ENCODE measurements around the gene CGB2.

DNA sequence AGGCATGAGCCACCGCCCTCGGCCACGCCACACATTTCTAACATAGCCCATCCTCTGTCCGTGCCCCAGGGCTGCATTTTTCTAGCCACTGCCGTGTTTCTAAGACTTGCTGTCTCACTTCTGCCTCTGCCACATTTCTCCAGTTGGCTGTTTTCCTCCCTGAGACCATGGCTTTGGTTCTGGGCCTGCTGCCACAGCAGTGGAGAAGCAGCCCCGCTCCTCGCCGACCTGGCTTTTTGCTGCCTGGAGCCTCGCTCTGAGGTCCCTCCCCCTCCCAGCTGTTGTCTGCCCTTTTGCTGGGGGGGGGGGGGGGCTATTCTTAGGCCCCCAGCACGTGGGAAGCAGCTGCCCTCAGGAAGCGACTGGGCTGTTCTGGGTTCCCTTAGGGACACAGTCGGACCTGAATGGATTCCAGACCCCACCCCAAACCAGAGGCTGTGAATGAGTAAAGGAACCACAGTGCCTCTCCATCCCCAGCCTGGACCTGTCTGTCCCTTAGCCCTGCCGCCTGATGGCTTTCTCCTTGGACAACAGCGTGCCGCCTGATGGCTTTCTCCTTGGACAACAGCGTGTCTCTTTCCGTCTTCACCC lies 41.9 kb upstream of the CGB2 start:
- TF ChIP-seq, protein P1, sequence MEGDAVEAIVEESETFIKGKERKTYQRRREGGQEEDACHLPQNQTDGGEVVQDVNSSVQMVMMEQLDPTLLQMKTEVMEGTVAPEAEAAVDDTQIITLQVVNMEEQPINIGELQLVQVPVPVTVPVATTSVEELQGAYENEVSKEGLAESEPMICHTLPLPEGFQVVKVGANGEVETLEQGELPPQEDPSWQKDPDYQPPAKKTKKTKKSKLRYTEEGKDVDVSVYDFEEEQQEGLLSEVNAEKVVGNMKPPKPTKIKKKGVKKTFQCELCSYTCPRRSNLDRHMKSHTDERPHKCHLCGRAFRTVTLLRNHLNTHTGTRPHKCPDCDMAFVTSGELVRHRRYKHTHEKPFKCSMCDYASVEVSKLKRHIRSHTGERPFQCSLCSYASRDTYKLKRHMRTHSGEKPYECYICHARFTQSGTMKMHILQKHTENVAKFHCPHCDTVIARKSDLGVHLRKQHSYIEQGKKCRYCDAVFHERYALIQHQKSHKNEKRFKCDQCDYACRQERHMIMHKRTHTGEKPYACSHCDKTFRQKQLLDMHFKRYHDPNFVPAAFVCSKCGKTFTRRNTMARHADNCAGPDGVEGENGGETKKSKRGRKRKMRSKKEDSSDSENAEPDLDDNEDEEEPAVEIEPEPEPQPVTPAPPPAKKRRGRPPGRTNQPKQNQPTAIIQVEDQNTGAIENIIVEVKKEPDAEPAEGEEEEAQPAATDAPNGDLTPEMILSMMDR (IDR thresholded peaks at IDR 0.05) = no peak
- TF ChIP-seq EP300 (IDR thresholded peaks at IDR 0.05; ENCODE audit: low read depth) = no peak
